NCI-H82 treated with DMSO at 0.1 percent for 48 hours (cell line): ENCODE results near the gene ZSCAN30.

ENCODE experiments used
- DNase-seq: peaks from one replicate; lab custom pipeline; 2025; ENCODE audit not compliant: unreplicated experiment; lab: John Stamatoyannopoulos, UW

ZSCAN30 gene

GRCh38 chr18:35282353-35282752 is 7.7 kb downstream of the ZSCAN30 start:
- no peak for DNase-seq

GRCh38 chr18:35278969-35279368 is 11.1 kb downstream of the ZSCAN30 start:
- DNase-seq = no peak

GRCh38 chr18:35278085-35278484 is 11.9 kb downstream of the ZSCAN30 start:
- no peak for DNase-seq

GRCh38 chr18:35277633-35278032 is 12.4 kb downstream of the ZSCAN30 start:
- DNase-seq = no peak

GRCh38 chr18:35276267-35276666 is 13.8 kb downstream of the ZSCAN30 start:
- no peak for DNase-seq

GRCh38 chr18:35271656-35272055 is 18.4 kb downstream of the ZSCAN30 start:
- DNase-seq = no peak

GRCh38 chr18:35268821-35269220 is 21.2 kb downstream of the ZSCAN30 start:
- DNase-seq = no peak

GRCh38 chr18:35267809-35268208 is 22.2 kb downstream of the ZSCAN30 start:
- DNase-seq = no peak

GRCh38 chr18:35267161-35267651 is 22.8 kb downstream of the ZSCAN30 start:
- peak; percentile 1 for DNase-seq

GRCh38 chr18:35264409-35264808 is 25.6 kb downstream of the ZSCAN30 start:
- DNase-seq = no peak

GRCh38 chr18:35256947-35257346 is 33.1 kb downstream of the ZSCAN30 start:
- DNase-seq = no peak

- no peak for DNase-seq
Measured at GRCh38 chr18:35253655-35254287, 36.3 kb downstream of the ZSCAN30 start.

- DNase-seq = no peak
Measured at GRCh38 chr18:35252466-35252865, 37.6 kb downstream of the ZSCAN30 start.

GRCh38 chr18:35248429-35248828 is 41.6 kb downstream of the ZSCAN30 start:
- DNase-seq = no peak

GRCh38 chr18:35247412-35248249 is 42.4 kb downstream of the ZSCAN30 start:
- no peak for DNase-seq

- DNase-seq = no peak
Measured at GRCh38 chr18:35246831-35247230, 43.2 kb downstream of the ZSCAN30 start.

- no peak for DNase-seq
Measured at GRCh38 chr18:35245719-35246317, 44.2 kb downstream of the ZSCAN30 start.

- DNase-seq = no peak
Measured at GRCh38 chr18:35244671-35245070, 45.4 kb downstream of the ZSCAN30 start.

- no peak for DNase-seq
Measured at GRCh38 chr18:35242426-35242825, 47.6 kb downstream of the ZSCAN30 start.

GRCh38 chr18:35241448-35241804 is 48.6 kb downstream of the ZSCAN30 start:
- no peak for DNase-seq

- peak; percentile 87 for DNase-seq
Measured at GRCh38 chr18:35240664-35241447, 49.2 kb downstream of the ZSCAN30 start, which contains the start of gene ZNF397. Gene ZNF397 (plus strand): TSS chr18:35241034. CDS start chr18:35242471, 1,437 bp downstream.
